ENCODE results near the gene TXNDC2. TPM values are rescaled to one million over a fixed set of nuclear protein-coding genes. Genes with fewer than 3 reads are reported as not detected.

Gene TXNDC2
- total and polyA plus RNA-seq, 10 of the 15 experiments (the other 5 are each of a cell fraction or from before 2014, with no cell fraction given) = 0.04 to 0.07 (median 0.06) TPM; not detected in 7

- ChIA-PET POLR2A (no interaction called here), RAD21 (ENCODE audit: unreplicated experiment) (no interaction called here), CTCF (no interaction called here), SMC1A (ENCODE audit: uncharacterized antibody, unreplicated experiment) (no interaction called here)
- intact Hi-C loops (cut with micrococcal nuclease; ENCODE audit: unreplicated experiment) (no loop called here), in situ Hi-C loops (cut with MboI) (loop anchor here (25.0 kb wide), 2 partner anchors 299 to 1299 kb away; partner anchors contain the start of genes PPP4R1 and RAB12)
- no peak overlapping the region for H3K4me3 ChIP-seq
- no peaks in the 10 kb centered on the region; the same call in 2 of the 3 replicates for H3K9me3 ChIP-seq (replicated peaks; ENCODE audit: control insufficient read depth, insufficient read depth, low read length)
- H3K9ac ChIP-seq (ENCODE audit: control insufficient read depth, insufficient read depth, low read length) = no peak overlapping the region
- no peaks in the 10 kb centered on the region for H4K20me1 ChIP-seq (ENCODE audit: control insufficient read depth, insufficient read depth)
- 77% methylated on average over 5 of the region's 5 CpGs for WGBS (ENCODE audit: insufficient coverage, insufficient replicate concordance, low lambda C conversion rate, missing lambda C conversion rate)
- no peak for FAIRE-seq
- H3K36me3 ChIP-seq (ENCODE audit: control insufficient read depth in 2 of 2, insufficient read depth in 2 of 2, low read length in 1 of 2) = no peaks in the 10 kb centered on the region
- H3K79me2 ChIP-seq (ENCODE audit: control insufficient read depth, insufficient read depth, low read length) = peaks cover 23% of the 10 kb centered on the region
- no peaks in the 10 kb centered on the region for H3K4me1 ChIP-seq (ENCODE audit: control insufficient read depth, insufficient read depth, low read length)
- no peaks in the 10 kb centered on the region; a peak in 1 of 4 replicates for H3K27me3 ChIP-seq (replicated peaks in 1 of 2; ENCODE audit: control insufficient read depth in 2 of 2, insufficient read depth in 2 of 2, low read length in 1 of 2)
- H3K4me2 ChIP-seq (ENCODE audit: control insufficient read depth, insufficient read depth) = no peak overlapping the region
- BruUV-seq (replicated peaks) = no TSS peak
- no peak for TF ChIP-seq CUX1 (IDR thresholded peaks at IDR 0.05; ENCODE audit: insufficient replicate concordance, low read depth, low read length)
- TF ChIP-seq BACH1 (IDR thresholded peaks at IDR 0.05; ENCODE audit: borderline replicate concordance) = no peak
- H2AFZ ChIP-seq (ENCODE audit: control insufficient read depth, low read depth, low read length) = no peak overlapping the region
- no peak for ATAC-seq
- no peak overlapping the region for H3K27ac ChIP-seq (ENCODE audit: control insufficient read depth, insufficient read depth)
- DNase-seq (ENCODE audit: low read depth, low spot score) = no peak
Observed at GRCh38 chr18:9911226-9911625, 25.5 kb downstream of the TXNDC2 start.
